SKM-1 (cell line): ENCODE data around the gene NAALADL2.
"Not testable (repeated sequence)": the region's sequence is repeated elsewhere in the genome, so short reads cannot be mapped to it uniquely, and the experiment has no call there.

ENCODE experiments used
- DNase-seq: peaks from one replicate; lab custom pipeline; 2025; ENCODE audit not compliant: unreplicated experiment; lab: John Stamatoyannopoulos, UW

The NAALADL2 gene

DNA sequence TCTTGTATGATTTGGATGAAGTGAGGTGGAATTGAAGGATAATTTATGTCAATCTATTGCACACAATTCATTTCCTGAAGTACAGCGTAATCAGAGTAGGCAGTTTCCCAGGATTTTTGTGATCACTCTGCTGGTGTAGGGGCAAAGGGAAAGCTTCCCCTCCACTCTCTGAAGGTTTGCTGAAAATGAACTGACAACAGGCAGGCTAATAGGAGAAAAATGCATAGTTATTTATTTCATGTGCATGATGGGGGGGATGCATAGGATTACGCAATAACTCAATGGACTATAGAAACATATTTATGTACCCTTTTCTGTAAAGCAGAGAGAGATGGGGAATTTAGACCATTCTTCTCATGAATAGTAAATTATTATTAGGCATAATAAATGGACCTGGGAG is 872.9 kb downstream of the NAALADL2 start:
- no peak for DNase-seq

DNA sequence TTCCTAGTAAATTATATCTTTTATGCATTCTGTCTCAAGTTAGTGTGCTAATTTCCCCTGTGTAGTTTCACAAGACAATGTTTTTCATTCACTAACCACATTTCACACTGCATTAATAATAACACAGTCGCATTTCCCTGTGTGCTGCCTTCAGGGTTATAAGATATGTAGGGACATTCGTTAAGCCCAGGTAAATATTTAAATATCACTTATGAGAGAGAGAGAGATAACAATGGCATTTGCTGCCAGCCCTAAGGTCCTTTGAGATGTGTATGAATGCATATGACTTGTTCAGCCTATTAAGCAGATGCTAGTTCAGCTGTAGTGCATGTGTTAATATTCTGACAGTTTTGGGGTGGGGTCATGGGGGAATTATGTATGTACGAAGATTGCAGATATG is 876.7 kb downstream of the NAALADL2 start:
- DNase-seq = no peak

DNA sequence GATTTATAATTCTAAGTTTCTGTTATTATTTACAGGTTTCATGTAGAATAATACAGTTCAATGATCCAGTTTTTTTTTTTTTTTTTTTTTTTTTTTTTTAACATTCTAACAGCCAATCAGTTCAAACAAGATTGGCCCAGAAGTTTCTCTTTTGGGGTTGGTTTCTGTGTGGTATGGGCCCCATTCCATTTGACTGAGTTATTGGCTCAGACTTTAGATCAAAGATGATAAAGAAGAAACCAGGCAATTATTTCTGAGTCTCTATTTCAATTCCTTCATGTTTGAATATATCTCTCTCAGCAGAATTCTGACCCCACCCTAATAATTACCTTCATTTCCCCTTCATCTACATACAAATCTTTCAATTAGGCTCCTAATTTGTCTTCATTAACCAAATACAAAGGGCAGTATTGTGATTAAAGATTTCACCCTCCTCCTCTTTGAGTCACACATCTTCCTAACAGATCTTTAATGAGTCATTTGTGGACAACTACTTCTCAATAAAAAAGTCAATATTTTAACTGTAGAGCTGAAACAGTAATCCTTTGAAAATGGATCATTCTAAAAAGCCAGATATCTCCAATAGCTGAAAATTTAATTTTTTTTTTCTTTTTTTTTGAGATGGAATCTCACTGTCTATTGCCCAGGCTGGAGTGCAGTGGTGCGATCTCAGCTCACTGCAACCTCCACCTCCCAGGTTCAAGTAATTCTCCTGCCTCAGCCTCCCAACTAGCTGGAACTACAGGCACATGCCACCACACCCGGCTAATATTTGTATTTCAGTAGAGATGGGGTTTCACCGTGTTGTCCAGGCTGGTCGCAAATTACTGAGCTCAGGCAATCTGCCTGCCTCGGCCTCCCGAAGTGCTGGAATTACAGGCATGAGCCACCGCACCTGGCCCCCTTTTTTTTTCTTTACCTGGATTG is 878.8 kb downstream of the NAALADL2 start:
- no peak for DNase-seq

DNA sequence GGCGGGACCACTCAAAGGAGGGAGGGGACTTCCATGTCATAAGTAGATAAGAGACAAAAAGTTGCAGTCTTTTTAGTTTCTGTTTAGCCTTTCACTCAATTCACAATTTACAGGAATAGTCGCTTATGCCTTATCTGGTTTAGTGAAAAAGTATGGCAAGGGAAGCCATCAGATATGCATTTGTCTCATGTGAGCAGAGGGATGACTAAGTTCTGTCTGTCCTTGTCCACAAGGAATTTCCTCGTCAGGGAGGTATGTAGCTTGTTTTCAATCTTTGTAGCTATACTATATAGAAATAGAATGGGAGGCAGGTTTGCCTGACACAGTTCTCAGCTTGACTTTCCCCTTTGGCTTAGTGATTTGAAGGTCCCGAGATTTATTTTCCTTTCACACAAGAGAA is 882.8 kb downstream of the NAALADL2 start:
- DNase-seq = no peak

DNA sequence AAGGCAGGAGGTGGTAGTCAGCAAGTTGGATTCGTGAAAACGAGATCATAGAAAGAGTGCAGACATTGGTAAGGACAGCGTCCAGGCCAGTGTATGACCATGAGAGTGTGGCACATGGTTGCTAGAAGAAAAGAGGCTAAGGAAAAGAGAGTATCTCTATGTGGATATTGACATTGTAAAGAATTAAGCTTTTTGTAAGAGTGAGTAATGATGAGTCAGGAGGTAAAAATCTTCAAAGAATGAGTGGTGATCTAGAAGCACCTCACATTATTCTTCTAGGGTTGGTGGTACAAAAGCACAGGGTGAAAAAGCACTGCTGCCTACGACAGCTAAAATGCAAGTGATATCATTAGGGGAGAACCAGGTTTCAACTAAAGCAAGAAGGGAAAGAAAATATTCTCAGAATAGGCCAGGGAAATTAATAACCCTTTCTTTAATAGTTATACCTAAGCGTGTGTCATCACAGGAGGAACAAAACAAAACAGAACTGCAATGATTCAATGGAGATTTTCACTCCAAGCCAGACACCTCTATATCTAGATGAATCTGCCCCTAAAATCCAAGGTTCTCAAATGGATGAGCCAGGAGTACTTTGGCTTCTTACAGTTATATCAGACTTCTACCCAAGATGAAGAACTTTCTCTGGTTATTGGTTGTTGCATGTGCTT is 884.7 kb downstream of the NAALADL2 start:
- DNase-seq = no peak

DNA sequence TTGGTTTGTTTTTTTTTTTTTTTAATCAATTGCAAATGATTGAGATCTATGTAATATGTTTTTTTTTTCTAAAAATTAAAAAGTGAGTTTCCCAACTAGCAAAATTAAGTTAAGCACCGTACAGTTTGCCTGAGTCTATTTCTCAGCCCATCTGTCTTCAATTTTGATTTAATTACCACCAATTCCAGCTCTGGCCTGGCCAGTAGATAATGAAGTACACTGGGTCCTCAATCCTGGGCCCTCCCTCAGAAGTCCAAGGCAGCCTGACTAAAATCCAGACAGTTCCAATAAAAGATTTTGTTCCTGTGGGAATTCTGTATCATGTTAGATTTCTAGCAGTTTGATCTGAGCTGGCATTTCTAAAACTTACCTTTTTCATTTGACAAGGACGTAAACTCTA is 887.2 kb downstream of the NAALADL2 start:
- no peak for DNase-seq

DNA sequence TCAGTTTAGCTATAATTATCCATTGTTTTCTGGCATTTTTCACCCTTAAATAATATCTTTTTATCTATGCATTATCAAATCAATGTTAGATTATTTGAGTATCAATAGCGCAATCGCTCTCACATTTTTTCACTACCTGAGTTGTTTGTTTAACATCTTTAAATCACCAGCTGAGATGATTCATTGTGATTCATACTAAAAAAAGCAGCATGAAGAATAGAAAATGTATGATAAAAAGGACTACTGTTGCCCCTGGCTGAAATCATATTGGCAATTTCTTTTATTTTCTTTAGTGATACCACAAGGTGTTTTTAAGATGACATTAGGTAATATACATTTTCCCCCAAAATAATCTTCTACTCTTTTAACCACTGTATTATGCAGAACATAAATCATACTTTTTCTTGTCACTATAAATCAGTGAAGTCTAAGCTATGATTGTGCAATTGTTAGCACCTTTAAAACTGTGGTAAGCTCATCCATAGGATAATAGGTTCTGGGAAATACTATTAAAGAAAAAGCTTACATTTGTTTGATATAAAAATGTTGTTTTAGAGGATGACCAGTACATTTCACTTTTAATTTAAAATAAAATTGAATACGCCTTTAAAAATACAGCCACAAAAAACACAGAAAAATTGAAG is 889.1 kb downstream of the NAALADL2 start:
- no peak for DNase-seq

DNA sequence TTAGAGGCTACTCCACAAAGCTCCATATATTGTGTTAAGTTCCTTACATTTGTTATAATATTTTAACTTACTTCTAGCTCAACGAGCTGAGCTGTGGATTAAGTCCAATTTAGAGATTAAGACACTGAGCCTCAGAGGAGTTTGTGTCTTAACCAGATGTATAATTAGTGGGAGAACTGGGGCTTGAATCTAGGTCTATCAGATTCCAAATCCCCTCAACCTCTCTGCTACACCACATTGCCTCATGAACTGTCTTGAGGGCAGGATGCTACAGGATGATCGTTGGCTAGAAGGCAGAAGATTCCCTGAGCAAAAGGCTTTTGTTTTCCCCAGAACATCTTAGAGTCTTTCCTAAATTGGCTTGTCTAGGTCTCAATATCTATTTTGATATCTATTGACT is 890.8 kb downstream of the NAALADL2 start:
- DNase-seq = no peak

DNA sequence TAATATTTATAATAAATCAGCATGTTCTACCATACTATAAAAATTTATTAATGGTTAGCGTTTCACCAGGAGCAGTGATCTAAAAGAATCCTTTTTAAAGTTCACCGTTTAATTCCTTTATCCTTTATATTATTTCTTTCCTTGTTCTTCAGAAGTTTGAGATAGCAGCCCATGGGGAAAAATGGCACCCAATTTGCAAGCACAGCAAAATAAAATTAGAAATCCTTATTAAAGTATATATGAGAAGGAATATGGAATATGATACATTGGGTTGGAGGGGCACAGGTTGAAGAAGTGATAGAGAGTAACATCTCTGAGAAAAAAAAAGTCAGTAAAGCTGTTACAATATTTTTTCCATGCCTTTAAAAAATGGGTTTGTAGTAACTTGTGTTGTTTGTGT is 892.0 kb downstream of the NAALADL2 start:
- no peak for DNase-seq

DNA sequence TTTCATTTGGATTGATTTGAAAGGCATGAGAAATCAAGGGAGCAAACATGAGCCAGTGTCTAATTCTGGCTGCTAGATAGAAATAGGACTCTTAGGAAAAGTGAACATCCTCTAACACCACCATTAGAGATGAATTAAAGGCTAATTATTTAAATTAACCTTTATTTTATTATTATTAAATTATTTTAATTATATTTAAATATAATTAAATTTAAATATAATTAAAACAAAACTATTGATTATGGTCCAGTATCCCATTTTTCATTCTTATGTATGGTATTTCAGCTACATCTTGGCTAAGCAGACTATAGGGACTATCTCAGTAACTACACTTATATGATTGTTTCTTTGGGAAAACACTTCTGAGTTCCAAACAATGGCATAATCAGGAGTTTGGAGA is 904.8 kb downstream of the NAALADL2 start:
- DNase-seq = no peak

DNA sequence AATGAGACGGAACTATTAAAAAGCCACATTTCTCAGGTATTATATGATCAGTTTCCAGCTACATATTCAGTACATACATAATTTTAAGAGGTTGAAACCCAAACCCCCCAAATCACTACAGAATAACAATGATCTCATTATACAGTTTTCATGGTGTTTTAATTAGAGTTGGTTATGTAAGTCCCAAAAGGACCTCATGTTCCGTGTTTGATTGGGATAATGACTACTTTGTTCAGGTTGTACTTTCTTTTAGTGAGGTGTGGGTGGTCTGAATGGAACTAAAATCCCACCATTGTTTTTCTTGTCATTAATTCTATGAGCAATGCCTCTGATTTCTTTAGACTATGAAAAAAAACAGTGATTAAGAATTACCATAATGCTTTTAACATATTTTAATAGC is 905.6 kb downstream of the NAALADL2 start:
- DNase-seq = no peak

DNA sequence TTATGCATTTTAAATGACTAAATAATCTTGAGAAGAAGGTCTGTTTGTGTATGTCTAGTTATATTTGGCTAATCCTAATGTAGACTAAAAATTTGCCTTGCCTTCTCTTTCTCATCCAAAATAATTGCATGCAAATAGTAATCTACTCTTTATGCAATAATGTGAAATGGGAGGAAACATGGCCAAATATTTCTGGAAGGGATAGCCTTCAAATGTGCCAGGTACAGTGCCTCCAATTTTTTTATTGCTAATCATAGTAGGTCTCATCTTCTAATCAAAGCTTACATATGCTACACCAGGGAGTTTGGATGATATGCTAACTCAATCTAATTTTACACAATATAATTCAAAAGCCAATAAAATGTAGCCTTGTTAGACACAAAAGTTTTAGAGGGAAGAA is 911.3 kb downstream of the NAALADL2 start:
- DNase-seq = no peak

DNA sequence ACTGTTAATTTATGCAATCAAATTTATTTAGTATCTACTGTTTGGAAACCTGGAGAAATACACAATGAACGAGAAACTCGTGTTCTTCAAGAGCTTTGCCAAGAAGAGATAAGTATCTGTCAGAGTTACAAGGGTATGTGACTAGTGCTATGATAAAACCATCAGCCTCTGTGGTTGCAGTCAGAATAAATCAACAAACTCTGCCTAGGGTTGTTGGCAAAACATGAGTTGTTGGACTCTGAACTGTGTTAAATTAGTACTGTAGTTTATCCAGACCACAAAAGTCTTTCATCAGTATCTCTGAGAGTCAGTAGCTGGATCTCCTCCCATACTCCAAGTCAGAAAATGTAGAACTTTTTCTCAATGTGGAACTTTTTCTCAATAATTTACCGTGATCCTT is 918.4 kb downstream of the NAALADL2 start:
- DNase-seq = no peak

DNA sequence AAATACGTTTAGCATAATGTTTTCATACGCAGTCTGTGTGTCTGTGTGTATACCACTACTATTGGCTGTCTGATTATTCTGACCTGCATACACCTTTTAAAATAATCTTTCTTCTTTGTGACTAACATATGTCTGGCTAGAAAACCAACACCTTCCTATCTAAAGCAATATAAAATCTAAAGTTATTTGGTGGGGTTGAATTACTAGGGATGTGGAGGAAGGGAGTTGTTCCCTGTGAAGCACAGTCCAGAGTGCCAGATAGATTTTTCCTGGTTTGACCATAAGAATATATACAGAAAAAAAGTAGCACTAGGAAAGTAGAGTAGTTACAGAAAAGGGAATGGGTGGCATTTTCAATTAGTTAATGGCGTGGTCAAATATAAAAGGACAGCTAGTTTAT is 918.8 kb downstream of the NAALADL2 start:
- no peak for DNase-seq

DNA sequence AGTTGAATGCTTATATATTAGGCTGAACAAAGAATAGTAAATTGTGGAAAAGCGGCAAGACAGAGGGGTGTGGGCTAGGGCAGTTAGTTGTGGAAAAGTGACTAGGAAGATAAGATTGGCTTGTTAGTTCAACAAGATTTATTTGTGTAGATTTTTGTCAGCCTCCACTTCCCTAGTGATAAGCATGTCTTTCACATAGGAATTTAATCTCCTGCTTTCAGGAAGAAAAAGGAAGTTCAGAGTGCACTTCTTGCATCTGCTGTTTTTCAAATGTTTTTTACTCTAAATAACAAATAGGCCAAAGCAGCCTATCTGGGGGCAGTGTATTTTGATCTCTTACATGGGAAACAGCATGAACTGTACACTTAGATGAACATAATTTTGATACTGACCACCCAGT is 919.9 kb downstream of the NAALADL2 start:
- no peak for DNase-seq

DNA sequence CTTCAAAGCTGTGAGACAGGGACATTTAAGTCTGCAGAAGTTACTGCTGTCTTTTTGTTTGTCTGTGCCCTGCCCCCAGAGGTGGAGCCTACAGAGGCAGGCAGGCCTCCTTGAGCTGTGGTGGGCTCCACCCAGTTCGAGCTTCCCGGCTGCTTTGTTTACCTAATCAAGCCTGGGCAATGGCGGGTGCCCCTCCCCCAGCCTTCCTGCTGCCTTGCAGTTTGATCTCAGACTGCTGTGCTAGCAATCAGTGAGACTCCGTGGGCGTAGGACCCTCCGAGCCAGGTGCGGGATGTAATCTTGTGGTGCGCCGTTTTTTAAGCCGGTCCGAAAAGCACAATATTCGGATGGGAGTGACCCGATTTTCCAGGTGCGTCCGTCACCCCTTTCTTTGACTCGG is 928.0 kb downstream of the NAALADL2 start:
- DNase-seq = not testable (repeated sequence)

DNA sequence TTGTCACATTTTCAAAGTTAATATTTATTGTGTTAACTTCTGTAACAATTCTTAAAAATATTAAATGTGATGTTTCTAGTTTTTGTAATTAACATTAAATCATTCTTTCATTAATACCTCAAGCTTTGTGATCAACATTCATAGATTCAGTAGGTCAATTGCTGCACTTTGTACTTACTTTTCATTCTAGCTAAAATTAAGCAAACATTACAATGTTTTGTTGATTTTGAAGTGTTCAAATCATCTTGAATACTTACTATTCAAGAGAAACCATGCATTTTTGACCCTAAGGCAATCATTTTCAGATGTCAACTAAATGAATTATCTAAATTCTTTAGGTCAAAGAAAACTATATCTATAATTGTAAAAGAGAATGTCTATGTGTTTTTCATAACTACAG is 933.1 kb downstream of the NAALADL2 start:
- DNase-seq = no peak

DNA sequence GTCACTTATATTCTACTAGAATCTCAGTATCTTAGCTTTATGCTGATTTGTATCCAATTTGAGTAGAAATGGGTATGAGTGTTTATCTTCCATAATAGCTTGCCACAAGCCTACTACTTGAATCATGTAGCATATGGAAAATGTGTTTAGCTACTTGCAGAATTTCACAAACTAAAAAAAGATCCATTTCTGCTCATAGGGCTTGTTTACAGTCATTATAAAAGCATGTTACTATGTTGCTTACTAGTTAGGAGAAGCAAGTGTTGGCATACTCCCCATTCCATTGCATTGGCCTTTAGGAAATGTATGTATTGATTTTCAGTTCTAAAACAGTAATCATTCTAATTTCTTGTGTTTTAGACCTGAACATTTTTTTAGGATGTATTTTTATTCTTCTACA is 939.2 kb downstream of the NAALADL2 start:
- DNase-seq = no peak

DNA sequence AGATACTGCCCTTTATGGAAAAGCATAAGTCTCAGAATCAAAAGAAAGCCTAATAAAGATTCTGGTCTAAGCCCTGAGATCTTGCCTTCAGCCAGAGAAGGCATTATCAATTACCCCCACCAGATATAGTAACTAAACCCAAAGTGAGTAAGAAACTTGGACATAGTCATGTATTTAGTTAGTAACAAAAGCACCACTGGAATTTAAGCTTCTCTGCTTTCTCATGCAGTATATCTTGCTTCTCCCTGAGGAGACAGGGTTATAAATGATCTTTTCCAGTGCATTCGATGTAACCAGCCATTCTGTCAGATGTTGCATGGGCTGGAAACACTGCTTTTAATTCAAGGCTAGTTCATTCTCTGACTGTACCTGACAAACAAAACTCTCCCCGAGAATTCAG is 946.7 kb downstream of the NAALADL2 start:
- no peak for DNase-seq

DNA sequence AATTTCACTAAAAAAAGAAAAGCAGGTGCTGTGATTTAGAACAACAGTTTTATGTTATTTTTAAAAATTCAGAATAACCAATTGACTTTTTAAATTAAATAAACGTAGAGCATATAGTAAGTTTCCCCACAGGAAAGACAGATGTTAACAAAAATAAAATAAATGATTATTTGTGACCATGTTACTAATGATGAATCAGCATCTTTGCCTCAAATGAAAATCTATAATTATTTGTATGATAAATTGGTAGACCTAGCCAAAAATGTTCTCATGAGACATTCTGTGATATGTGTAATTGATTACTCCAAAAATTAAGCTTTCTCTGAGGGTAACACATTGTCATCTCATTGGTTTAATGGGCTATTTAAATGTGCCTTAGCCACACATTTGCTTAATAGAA is 948.0 kb downstream of the NAALADL2 start:
- DNase-seq = no peak

DNA sequence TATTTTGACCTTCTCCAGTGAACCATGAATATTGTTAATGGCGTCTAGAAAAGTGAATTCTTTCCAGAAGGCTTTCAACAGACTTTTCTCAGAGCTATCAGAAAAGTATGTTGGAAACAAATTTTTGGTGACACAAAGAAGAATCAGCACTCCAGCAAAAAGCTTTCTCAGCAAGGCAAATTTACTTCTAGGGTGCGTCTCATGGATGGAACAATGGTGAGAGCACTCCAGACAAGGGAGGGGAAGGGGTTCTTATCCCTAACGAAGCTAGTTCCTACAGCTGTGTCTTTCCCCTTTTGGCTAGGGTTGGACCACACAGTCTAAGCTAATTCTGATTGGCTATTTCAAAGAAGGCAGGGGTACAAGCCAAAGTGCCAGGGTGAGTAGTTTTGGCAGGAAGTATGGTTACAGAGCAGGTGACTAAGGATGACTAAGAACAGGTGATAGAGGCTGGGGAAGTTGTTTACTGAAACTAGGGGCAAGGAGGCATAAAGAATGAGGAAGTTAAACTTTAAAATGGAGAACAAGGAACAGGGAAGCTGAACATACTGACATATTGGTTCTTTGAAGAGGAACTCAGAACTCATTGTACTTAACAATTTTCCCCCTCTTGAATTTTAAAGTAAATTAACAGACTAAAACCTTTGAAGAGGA is 959.8 kb downstream of the NAALADL2 start:
- peak; percentile 61 for DNase-seq
